ENCODE data around the gene TFF3.
A peak's percentile ranks its signal among the peaks of the same experiment; 100 is the strongest.

TFF3 gene

DNA sequence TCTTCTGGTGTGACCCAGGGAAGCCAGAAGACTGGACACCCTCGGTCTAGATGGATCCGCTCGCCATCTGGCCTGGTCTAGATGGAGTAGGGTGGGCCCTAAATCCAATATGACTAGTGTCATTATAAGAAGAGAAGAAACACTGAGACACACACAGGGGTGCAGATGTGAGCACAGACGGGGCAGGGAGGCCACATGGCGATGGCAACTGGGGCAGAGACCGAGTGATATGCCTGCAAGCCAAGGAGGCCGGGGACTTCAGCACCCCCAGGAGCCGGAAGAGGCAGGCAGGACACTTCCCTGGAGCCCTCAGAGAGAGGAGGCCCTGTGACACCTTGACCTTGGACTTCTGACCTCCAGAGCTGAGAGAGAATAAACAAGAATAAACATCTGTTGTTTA is 5.6 kb upstream of the TFF3 start:
- DNase-seq (ENCODE audit: low spot score), result no peak

DNA sequence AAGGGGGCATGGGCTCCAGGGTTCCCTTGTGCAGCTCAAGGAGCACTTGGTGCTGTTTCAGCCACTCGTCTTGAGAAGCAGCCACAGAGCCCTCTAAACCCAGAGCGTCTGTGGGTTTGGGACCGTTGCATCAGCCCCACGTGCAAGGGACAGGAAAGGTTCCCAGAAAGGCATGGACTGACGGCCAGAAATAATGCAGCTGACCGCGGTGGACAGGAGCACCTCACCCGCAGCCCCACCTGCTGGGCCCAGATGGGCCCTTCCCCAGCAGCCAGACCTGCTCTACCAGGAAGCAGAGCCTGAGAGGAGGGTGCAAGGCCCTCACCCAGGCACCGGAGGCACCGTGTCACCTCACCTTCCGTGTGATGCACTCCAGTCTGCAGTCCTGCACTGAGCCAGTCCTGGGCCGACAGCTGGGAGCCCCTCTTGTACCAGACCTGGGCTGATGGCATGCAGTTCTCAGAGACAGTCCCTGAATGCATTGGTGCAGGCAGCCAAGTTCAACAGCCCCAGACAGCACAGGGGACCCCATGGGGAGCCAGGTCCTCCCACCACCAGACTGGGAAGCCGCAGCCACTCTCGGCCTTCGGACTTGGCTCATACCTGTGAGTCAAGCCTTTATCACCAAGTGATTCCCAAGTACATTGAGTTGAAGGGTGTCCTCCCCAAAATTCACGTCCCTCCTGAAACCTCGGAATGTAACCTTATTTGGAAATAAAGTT is 4.8 kb upstream of the TFF3 start:
- DNase-seq (ENCODE audit: low spot score), result no peak

DNA sequence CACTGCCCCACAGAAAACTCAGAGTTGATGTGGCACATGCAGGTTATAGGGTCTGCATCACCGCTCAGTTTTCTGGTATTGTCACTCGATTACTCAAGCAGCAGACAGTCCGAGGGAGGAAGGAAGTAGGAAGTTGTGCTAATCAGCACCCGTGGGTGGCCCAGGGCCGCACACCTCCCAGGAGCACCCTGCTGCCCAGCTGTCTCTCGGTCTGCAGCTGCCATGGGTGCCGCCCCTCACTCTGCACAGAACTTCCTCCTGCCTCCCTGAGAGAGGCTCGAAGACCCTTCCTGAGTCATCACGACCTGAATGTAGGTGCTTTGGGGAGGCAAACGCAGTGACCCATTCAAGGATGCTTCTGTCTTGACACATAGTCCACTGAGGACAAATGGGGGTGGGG is 4.2 kb upstream of the TFF3 start:
- no peak for DNase-seq (ENCODE audit: low spot score)

DNA sequence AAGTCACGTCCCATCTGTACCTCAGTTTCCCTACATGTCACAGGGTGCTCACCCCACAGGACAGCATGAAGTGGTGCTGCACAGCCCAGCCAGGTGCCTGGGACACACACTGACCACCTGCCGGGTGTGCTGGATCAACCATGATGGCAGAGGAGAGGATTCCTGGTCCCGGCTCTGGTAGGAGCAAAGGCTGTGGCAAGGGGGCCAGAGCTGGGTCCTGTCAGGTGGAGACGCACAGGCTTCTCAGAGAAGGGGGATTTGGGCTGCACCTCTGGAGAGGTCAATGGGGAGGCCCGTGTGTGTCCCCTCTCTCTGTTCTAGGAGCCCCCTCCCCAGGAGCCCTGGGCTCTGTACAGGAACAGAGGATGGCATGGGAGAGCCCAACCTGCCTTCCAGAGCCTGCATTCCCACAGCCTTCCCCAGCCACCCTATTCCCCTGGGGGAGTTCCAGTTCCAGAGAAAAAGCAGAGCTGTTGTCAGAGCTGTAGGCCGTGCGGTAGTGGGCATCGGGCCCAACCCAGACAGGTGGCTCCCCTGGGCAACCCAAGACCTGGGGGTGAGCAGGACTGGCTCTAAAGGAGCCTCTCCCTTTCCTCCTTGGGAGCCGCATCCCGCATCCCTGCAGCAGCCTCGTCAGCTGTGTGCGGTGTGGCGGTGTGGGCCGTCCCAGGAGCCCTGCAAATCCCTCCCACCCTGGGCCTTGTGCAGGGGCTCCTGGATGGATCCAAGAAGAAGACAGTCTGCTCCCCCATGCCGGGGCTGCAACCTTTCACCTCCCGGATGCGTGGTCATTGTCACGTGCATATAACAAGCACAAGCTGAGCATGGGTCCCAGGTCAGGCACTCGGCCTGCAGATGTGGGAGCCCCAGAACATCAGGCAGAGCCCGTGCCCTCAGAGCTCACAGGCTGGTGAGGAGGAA is 2.9 kb upstream of the TFF3 start:
- no peak for DNase-seq (ENCODE audit: low spot score)

DNA sequence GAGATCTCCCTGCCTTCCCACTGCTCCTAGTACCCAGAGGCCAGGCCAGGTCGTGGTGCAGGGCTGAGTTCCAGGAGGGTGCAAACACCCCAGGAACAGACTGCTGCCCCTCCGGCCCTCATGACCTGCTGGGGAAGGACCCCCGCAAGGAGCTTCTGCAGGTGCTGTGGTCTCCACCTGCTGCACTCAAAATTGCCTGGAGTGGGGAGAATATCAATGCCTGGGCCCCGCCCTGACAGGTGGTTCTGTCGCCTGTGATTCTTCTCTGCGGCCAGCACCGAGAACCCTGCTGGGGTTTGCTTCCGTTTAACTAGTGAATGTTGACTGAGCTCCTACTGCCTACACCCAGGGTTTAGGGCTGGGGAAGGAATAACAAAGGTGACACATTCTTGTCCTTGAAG is 2.1 kb upstream of the TFF3 start:
- DNase-seq (ENCODE audit: low spot score), result no peak

DNA sequence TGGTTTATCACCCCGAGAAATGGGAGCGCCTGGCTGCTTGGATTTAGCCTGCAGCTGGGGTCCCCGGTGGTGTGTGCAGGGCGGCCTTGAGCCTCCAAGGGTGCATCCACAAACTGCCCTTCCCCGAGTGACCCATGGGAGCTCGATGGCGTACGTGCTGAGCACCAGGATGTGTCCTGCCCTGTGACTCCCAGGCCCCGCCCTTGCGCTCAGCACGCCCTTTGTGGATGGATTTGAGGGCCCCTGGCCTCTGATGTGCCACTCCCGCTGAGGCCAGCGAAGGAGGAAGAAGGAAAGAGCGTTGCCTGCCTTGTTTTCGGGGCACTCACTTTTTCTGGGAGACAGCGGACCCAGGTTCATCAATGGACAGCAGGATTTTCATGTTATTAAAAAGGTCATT is 1.7 kb upstream of the TFF3 start:
- no peak for DNase-seq (ENCODE audit: low spot score)

DNA sequence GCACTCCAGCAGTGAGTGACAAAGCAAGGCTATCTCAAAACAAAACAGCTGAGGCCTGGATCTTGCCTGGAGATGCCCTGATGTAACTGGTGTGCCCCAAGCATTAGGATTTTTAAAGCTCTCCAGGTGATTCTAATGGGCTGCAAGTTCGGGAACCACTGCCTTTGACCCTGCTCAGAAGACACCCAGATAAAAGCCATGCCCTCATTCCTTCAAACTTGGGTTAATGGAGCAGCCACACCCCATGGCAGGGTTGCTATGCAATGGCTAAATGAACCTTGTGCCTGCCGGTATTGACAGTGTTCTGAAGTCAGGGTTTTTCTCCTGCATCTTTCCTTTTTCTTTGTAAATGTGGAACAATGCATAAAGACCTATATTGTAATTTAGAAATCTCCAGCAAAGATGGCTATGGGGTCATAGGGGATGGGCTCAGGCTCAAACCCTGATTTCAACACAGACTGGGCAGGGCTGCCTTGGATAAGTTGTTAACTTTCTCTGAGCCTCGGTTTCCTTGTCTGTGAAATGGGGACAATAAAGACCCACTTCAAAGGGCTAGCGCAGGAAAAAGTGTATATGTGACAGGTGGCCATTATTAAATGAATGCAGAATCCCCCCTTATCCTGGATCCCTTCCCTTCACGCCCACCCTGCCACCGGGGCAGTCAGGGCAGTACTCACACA is 453 bp downstream of the TFF3 start:
- DNase-seq (ENCODE audit: low spot score), result no peak

DNA sequence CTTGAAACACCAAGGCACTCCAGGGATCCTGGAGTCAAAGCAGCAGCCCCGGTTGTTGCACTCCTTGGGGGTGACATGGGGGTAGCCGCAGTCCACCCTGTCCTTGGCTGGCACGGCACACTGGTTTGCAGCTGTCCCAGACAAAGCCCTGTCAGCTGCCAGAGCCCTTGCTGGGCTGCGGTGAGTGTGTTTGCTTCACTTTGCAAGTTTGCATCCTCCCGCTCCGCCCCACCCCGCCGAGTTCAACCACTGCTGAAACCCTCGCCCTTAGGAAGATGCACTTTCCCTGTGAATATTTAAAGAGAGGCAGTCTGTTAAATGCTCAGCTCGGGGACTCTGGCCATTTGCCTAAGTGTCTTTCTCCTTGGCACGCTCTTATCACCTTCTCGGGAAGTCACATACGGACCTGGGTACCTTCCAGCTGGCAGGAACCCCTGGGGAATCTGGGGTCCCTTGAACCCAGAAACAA is 1.7 kb downstream of the TFF3 start:
- no peak for DNase-seq (ENCODE audit: low spot score)

DNA sequence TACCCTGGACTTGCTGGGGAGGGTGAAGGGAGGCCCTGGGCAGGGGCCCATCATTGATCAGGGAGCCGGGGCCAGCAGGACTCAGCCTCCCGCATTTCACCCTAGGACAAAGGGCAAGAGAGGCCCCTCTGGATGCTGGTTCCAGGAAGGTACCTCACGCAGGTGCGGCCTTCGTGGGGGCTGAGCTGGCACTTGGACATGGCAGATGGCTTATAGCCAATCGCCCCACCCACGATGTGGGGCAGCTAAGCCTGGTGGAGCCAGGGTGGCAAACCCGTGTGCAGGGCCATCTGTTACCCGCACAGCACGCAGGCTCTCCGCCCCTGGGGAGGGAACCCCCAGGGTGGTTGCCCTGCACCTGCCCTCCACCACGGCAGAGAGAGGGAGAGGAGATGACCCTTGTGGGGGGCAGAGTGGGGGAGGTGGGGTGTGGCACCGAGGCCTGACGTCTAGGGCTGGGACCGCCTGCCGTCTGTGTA is 2.5 kb downstream of the TFF3 start:
- no peak for DNase-seq (ENCODE audit: low spot score)

DNA sequence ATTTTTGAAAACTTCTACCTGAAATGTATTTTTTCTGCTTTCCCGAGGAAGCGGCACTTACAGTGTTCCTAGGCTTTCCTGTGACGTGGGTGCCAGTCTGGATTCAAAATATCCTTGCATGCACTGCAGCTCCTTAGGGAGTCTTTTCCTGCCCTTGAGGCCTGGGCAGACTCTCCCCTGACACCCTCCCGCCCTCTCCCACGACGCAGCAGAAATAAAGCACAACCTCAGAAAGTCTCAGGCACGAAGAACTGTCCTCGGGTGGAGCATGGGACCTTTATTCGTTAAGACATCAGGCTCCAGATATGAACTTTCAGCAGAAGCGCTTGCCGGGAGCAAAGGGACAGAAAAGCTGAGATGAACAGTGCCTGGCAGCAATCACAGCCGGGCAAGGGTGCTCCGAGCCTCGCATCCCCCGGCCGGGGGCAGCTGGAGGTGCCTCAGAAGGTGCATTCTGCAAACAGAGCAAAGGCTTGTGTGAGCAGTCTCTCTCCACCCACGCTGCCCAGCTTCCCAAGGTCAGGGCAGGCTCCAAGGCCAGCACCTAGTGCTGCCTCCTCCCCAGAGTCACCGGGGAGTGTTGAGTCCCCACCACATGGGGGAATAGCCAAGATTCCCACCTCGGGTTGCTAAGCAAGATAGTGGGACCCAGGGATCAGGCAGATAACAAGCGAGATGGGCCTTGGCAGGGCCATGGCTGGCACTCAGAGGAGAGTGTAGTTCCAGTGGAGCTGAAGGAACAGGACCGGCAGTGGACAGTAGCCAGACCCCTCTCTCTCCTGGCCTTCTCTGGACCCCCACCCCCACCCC is 3.2 kb downstream of the TFF3 start:
- no peak for DNase-seq (ENCODE audit: low spot score)

DNA sequence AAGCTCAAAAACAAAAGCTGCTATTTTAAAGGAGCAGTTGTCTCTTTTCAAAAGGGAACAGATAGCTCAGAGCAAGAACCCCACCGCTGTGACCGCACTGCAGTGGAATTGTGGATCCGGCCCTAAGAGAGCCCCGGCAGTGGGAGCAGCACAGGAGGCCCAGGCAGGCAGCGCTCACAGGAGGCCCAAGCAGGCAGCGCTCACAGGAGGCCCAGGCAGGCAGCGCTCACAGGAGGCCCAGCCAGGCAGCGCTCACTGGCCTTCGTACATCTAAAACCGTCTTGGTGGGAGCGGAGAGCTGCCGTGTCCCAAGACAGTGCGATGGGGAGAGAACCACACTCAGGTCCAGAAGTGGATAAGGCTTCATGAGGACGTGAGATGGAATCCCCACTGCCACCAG is 4.0 kb downstream of the TFF3 start:
- no peak for DNase-seq (ENCODE audit: low spot score)

DNA sequence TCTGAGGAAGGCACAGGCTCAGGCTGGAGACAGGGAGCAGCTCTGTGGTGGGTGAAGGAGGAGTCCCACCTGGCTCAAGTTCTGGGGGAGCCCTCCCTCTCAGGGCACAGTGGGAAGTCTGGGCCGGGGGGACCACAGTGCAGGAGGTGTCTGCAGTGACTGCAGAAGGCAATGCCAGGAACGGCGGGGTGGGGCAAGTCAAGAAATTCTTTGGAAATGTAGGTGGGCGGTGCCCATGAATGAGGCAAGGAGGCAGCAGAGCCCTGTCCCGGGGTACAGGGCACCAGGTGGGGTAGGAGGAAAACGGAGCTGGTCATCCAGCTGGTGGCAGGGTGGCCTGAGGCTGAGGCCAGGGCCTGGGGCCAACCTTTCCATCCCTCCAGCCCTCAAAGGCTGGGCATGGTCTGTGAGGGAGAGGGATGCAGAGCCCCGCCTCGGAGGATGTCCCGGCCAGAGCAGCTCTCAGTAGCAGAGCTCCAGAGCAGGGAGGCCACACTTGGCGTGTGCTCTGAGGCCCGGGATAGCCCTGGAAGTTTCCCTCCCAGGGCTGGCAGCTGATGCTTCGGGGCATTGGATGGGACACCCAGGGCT is 4.7 kb downstream of the TFF3 start:
- no peak for DNase-seq (ENCODE audit: low spot score)

DNA sequence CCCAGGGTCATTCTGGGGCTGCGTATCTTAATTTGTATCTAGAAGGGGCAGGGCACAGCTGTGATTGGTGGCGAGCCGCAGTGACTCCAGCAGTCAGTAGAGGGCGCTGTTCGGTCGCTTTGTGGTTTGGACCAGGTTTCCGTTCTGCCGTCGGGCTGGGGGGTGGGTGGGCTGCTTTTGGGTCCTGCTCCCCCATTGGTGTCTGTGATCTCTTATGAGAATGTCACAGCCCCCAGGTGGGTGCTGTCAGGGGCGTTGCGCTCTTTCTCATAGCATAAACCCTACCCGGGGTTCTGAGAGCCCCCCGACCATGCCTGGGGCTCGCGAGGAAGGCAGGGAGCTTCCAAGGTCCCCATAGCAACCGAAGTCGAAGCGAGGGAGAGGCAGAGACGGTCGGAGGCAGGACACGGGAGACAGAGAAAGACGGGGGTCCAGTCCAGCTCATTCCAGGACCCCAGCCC is 5.4 kb downstream of the TFF3 start:
- DNase-seq (ENCODE audit: low spot score), result peak; percentile 75

DNA sequence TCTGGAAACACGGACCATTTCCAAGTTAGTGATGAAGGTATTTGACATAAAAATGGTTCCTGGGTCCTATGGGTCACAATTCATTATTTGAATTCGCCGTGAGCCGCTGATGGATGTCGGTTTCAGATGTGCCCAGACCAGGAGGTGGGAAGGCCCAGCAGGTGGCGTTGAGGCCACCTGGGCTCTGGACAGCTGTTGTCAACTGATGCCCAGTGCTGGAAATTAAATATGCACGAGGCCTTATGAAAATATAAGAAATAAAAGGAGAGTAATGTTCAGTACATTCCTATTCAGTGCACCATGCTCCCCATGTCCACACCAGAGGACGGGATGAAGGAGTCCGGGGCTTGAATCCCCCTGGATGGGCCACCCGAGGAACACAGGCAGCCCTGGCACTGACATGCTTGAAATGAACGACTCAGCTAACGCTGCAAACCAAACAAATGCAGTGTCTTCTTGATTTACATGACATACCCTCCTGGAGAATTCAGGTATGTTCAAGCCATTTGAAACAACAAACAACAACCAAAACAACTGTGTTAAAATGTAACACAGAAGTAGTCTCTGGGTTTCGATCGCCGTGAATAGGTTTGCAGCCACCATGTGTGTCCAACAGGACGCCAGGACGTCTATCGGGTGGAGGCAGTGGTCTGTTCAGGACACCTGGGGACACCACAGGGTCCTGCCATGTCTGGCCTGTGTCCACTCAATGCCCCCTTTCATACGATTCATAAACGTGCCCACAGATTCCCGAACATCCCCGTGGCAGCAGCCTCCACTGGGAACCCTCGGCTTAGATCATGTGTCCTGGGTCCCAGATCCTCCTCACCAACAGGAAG is 6.1 kb downstream of the TFF3 start:
- DNase-seq (ENCODE audit: low spot score), result no peak

DNA sequence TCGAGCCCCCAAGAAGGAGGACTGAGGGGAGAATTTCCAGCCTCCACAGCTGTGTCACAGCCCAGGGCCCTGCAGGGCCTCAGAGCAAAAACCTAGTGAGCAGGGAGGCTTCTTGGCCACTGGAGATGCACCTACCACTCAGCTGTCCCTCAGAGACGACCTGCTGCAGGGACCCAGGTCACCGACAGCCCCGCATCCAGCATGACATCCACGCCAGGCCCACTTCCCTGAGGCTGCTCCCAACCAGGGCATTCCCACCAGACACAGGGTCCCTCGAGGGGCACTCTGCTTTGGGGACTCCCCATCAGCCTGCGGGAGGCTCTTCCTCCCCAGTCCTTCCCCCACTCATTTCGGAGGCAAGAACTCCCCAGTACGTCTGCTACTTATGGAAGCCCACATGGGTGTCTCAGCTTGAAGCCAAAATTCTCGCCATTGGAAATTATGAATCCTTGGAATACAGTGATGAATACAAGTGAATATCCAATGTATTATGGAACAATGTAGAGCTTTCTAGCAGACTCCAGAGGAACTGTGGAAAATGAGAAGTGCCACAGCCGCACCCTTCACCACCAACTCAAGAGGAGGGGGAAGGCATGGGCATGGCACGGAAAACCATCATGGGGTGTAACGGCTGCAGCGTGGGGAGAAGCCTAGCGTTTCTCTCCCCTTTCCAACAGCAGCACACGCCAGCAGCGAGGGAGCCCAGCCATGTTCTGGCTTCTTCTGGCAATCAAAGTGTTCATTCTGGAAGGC is 6.9 kb downstream of the TFF3 start:
- DNase-seq (ENCODE audit: low spot score), result no peak

DNA sequence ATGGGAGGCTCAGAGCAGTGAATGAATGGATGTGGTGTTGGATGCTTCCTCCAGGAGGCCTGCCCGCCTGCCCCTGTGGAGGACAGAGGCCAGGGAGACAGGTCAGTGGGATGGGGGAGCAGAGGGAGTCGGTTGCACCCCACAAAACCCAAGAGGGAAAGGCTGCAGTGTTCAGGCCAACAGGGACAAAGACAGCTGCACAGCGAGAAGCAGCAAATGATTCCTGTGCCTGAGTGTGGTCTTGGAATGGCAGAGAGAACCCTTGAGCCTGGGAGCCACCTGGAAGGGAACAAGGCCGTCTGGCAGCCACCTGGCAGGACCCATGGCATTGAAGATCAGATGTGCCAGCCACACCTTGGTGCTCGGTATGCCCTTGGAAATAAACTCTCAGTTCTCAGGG is 8.1 kb downstream of the TFF3 start:
- no peak for DNase-seq (ENCODE audit: low spot score)

DNA sequence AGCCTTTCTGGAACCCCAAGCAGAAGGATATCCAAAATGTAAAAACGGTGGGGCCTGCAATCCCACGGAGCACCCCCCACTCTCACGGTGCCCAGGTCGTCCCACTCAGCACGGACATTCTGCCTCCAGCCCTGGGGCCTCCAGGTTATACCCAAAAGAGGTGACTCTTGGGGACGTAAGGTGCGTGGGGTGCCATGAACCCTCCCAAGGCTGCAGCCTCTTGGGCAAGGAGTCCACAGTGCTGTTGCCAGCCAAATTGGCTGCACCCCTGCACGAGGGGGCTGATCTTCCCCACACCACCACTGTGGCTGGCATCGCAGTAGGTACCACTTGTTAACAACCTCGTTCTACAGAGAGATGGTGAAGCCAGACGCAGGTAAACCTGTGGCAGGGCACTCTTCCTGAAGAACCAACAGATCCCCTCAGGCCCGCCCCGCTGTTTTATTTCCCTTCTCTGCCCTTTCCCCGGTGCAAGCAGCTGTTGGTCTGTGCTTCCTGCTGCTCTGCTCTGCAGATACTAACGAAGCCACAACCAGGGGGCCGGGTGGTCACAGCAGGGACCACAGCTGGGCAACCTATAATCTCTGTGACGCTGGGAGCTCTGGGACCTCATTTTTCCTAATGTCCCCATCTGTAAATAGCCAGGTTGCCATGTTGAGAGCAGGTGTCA is 8.7 kb downstream of the TFF3 start:
- DNase-seq (ENCODE audit: low spot score), result no peak

DNA sequence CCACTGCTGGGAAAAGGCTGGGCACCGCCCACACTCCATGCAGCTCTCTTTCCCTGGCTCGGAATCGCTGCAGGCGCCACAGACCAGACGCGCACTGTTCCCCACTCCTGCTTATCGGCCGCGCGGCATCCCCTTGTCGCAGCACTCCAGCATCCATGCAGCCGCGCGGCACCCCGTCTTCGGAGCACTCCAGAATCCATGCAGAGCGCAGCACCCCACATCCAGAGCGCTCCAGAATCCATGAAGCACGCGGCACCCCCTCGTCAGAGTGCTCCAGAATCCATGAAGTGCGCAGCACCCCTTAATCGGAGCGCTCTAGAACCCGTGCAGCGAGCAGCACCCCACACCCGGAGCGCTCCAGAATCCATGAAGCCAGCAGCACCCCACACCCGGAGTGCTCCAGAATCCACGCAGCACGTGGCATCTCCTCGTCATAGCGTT is 9.5 kb downstream of the TFF3 start:
- no peak for DNase-seq (ENCODE audit: low spot score)
